Fibroblast of peridontal ligament (primary cell): Measurements from ENCODE around the gene TMEM178B.
A peak's percentile ranks its signal among the peaks of the same experiment; 100 is the strongest.
"Not testable (repeated sequence)": the region's sequence is repeated elsewhere in the genome, so short reads cannot be mapped to it uniquely, and the experiment has no call there.

ENCODE experiments used
- DNase-seq: peaks from one replicate; pipeline ENCODE4 v3.0.0-alpha.2; 2010; ENCODE audit errors: extremely low read depth

The TMEM178B gene

DNA sequence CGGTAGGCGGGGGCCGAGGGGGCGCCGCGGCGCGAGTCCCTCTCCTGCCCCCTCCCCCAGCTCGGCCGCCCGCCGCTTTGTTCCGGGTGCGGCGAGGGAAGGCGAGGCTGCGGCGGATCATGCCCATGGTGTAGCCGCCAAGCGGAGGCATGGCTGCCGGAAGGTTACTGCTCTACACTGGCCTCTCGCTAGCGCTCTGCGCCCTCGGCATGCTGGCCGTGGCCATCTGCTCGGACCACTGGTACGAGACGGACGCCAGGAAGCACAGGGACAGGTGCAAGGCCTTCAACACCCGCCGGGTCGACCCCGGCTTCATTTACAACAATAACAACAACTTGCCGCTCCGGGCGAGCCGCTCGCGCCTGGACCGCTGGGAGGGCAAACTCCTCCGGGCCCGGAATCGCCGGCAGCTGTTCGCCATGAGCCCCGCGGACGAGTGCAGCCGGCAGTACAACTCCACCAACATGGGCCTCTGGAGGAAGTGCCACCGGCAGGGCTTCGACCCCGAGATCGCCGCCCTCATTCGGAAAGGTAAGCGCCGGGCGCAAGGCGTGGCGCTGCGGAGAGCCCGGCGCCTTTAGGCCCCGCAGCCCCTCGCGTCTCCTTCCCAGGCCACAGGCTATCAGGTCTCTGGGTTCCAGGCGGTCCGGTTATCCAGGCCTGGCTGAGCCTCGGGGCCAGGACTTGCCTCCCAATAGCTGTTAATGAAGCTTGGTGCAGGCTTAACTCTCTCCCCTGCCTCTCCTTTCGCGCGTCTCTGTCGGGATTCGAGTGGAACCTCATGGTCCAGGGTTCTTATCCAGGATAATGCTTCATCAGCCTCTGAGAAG, 513 bp downstream of the TMEM178B start:
- no peak for DNase-seq

DNA sequence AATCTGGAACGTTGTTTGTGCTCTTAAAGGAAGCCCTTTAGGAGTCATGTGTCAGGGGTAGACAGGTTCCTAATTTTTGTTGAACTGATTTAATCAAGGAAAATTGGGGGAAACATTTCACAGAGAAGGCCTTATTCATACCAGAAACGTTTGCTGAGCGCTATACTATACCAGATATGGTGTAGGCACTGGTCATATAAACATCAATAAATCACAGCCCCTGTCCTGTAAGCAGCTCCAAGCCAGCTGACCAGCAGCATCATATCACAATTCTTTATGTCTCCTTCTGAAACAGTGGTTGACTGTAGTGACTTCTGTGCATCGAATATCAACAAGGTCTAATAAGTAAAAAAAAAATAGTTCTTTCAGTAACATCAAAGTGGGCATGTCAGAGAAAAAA, 1.1 kb downstream of the TMEM178B start:
- no peak for DNase-seq

- DNase-seq = no peak
Measured at GRCh38 chr7:141076377-141076776, 2.5 kb downstream of the TMEM178B start.

DNA sequence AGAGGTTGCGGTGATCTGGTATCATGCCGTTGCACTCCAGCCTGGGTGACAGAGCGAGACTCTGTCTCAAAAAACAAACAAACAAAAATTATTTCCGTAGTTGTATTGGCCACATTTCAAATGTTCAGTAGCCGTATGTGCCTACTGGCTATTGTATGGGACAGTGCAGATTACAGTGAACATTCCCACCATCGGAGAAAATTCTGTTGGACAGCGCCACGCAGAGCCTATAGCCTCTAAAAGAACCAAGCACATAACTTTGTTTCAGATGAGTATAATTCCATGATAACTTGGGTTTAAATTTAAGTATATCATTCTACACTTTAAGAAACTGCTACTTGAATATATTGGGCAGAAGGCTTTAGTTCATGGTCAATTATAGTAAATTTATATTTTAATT, 5.4 kb downstream of the TMEM178B start:
- DNase-seq = no peak

DNA sequence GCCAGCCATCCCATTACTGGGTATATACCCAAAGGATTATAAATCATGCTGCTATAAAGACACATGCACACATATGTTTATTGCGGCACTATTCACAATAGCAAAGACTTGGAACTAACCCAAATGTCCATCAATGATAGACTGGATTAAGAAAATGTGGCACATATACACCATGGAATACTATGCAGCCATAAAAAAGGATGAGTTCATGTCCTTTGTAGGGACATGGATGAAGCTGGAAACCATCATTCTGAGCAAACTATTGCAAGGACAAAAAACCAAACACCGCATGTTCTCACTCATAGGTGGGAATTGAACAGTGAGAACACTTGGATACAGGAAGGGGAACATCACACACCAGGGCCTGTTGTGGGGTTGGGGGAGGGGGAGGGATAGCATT, 15.6 kb downstream of the TMEM178B start:
- not testable (repeated sequence) for DNase-seq

DNA sequence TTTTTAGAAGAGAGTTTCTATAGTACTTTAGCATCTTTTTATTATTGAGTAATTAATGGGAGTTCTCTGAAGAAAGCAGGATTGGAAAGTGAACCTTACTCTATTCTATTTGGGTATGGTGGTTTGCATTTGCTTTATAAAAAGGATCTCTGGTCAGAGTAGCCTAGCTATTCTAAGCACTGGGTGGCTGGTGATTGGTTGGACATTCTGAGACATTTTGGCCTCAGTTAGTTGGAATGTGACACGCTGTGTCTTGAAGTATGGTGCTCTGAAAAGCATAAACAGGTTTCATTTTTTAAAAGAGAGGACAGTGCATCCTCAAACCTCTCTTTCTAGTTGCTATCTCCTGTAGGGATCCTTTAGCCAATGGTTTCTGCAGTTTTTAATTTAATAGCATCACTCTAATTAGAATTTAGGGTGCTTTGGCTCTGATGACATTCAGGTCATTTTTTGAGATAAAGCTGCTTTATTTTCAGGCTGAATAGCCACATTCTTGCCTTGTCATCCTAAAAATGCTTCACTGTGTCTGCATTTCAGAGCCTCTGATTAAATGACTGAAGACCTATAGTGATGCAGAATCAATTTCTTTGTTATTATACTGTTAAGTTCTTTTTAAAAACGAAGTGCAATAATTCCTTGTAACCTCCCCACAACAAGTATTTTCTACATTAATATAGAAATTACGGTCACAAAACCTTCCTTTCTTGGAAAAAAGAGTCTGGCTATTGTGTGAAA, 20.6 kb downstream of the TMEM178B start:
- DNase-seq = no peak

GRCh38 chr7:141097430-141097829, 23.6 kb downstream of the TMEM178B start:
- peak; percentile 2 for DNase-seq

DNA sequence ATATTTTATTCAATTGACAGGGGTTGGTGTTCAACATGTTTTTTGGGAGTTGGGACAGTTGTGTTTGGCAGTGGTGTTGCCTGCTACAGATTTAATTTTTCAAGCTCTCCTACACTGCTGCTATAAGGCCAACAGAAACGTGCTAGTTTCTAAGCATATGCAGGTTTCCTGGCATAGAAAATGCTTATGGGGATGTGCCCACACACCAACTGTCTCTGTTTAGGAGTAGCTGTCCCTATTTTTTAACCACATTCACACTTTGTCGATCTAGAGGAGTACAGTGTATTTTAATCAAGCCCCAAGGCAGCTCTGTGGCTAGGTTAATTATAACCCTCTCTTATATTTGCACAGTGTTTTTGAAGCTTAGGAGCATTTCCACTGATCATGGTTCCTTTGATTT, 28.6 kb downstream of the TMEM178B start:
- no peak for DNase-seq

- no peak for DNase-seq
Measured at GRCh38 chr7:141103847-141104429, 30.1 kb downstream of the TMEM178B start.

DNA sequence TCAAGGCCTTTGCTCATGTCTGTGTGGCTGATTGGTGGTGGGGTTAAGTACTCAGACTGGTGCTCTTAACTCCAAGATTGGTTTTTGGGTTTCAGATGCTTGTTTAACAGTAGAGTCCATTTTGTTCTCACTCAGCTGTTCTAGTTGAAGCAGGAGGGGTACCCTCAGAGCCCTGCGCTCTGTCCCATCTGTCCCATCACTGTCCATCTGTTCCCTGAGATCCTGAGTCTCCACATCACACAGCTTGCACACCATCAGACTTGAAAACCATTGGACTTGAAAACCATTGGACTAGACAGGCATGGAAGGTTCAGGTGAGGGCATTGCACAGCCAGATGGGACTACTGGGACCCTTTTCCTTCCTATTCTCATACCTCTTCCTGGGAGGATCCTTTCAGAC, 39.3 kb downstream of the TMEM178B start:
- no peak for DNase-seq

DNA sequence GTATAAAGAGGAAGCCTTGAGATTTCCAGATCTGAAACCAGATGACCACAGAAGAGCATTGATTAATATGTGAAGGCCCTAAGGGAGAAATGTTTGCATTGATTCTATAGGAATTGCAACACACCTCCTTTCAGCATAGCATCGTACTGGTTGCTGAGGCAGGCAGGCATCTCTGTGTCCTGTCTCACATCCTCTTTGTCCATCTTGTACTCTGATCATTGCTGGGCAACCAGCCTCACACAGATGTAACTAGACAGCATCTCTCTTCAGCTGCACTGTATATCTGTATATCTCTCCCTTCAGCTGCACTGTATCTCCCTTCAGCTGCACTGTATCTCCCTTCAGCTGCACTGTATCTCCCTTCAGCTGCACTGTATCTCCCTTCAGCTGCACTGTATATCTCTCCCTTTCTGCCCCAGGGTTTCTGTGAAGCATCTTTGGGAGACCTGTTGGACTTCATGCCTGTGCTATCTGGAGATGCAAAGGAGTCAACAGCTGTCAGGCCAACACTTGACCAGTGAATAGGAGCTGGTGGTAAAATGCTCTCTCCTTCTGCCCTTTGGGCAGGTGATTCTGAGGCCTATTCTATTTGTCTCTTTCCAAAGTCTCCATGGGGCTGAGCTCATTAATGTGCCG, 40.3 kb downstream of the TMEM178B start:
- no peak for DNase-seq

DNA sequence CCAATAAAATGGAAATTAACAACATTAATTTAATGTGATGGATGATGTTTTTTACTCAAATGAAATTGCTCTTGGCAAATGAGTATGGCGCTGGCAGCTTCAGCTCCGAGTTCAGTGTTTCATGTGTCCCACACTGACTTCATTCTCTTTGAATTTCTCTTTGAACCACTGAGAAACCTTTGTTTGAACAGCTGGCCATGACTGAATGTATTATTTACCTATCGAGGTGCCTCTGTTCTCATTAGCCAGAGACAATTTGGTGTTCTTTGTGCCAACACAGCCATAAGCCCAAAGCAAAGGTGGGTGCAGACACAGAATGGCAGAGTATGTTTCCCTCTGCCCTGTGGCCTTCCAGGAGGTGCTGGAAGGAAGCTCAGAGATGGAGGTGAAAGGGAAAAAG, 42.1 kb downstream of the TMEM178B start:
- DNase-seq = no peak

GRCh38 chr7:141116661-141117060, 42.8 kb downstream of the TMEM178B start:
- not testable (repeated sequence) for DNase-seq

DNA sequence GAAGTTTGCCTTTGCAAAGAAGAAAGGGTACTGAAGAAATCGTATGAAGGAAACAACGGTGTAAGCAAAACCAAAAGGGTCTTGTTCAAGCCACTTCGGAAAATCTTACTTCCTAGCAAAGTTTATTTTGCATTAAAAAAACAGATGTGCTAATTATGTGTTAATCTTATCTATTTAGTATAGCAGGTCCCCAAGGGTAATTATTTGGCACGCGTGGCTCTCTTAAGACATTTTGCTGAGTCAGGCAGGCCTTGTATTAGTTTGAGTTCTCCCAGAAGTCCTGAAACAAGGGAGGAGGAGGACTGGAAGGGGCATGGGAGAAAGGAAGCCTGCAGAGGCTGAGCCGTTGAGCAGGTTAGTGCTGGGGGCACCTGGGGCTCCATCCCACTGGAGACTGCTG, 44.9 kb downstream of the TMEM178B start:
- no peak for DNase-seq

GRCh38 chr7:141119187-141119586, 45.3 kb downstream of the TMEM178B start:
- DNase-seq = no peak

GRCh38 chr7:141122736-141123135, 48.9 kb downstream of the TMEM178B start:
- DNase-seq = no peak

DNA sequence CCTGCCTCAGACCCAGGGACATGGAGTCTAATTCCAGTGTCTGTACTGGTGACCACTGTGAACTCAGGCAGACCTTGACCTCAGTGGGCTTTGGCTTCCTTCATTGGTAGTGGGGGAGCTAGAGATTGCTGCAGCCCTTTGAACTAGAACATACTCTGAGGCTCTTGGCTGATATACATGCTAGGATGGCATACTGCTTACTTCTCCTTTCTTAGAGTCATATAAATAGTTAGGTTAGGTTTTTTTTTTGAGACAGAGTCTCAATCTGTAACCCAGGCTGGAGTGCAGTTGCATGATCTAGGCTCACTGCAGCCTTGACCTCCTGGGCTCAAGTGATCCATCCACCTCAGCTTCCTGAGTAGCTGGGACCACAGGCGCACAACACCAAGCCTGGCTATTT, 49.7 kb downstream of the TMEM178B start:
- DNase-seq = no peak

- DNase-seq = no peak
Measured at GRCh38 chr7:141126107-141126506, 52.2 kb downstream of the TMEM178B start.

DNA sequence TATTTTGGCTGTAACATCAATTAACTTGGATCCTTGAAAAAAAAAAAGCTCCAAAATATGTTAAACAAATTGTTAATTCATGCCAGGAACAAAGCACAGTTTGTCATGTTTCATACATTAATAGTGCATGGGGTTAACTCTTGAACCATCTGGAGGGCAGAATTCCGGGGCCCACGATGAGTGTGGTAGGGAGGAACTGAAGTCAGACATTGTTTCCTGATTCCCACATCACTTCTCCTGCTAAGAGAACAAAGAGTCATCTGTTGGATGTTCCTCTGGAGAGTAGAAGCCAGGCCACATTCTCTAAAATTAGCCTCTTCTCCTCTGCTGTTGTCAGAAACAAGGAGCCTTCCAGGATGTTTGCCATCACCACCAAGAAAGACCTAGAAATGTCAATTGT, 54.6 kb downstream of the TMEM178B start:
- no peak for DNase-seq

- no peak for DNase-seq
Measured at GRCh38 chr7:141128931-141129330, 55.1 kb downstream of the TMEM178B start.

- no peak for DNase-seq
Measured at GRCh38 chr7:141132671-141133070, 58.8 kb downstream of the TMEM178B start.

DNA sequence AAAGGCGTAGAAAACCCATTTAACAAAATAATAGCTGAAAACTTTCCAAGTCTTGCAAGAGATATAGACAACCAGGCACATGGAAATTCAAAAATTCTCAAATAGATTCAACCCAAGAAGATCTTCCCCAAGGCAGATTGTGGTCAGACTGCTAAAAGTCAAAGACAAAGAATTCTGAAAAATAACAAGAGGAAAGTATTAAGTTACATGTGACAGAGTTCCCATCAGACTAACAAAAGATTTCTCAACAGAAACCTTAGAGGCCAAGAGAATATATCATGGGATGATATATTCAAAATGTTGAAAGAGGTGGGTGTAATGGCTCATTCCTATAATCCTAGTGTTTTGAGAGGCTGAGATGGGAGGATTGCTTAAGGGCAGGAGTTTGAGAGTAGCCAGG, 59.8 kb downstream of the TMEM178B start:
- peak; percentile 8 for DNase-seq
